H1 (cell line): ENCODE results near the gene DGCR6L. TPM values are rescaled to one million over a fixed set of nuclear protein-coding genes. Genes with fewer than 3 reads are reported as not detected.

Source experiments
- CTCF ChIA-PET: fragments of 300-600 bp; sonication (Branson Sonifier 250); formaldehyde crosslinking; loops from one replicate; lab custom pipeline; 2021; ENCODE audit not compliant: partially characterized antibody; lab: Charles Lee
- POLR2A ChIA-PET: fragments of 300-600 bp; sonication (Branson Sonifier 250); formaldehyde crosslinking; loops from one replicate; lab custom pipeline; 2021; ENCODE audit warnings: inconsistent platforms; ENCODE audit not compliant: partially characterized antibody; lab: Charles Lee
- DNase-seq, 2 experiments: peaks; one replicate each; pipeline versions ENCODE4 v3.0.0 to v3.0.0-alpha.2; 2010 to 2022; ENCODE audit warnings: low spot score in 2 of 2, low read depth in 1 of 2, mixed read lengths in 1 of 2
- FAIRE-seq: peaks from 2 replicates; lab custom pipeline; 2011; peaks lifted over from hg19 to GRCh38; lab: Jason Lieb, UNC
- H2AFZ ChIP-seq: 2 replicates; pipeline ENCODE4 v1.8.1; 2012; ENCODE audit warnings: low read length, inconsistent platforms
- H2AK5ac ChIP-seq: 2 replicates; pipeline ENCODE4 v1.6.1; 2013; ENCODE audit warnings: low read depth, low read length
- H2BK120ac ChIP-seq: replicated peaks from 2 replicates; pipeline ENCODE3; 2013; ENCODE audit warnings: low read depth, low read length, inconsistent platforms
- H2BK12ac ChIP-seq: 2 replicates; pipeline ENCODE4 v1.6.1; 2013; ENCODE audit warnings: low read depth, low read length
- H2BK15ac ChIP-seq: 2 replicates; pipeline ENCODE4 v1.6.1; 2013; ENCODE audit warnings: low read length
- H2BK20ac ChIP-seq: 2 replicates; pipeline ENCODE4 v1.6.1; 2013; ENCODE audit warnings: low read length
- H2BK5ac ChIP-seq: 2 replicates; pipeline ENCODE4 v1.6.1; 2013; ENCODE audit warnings: low read depth, low read length
- H3K14ac ChIP-seq: 2 replicates; pipeline ENCODE4 v1.6.1; 2013; ENCODE audit warnings: inconsistent platforms; ENCODE audit not compliant: insufficient read length
- H3K18ac ChIP-seq: 2 replicates; pipeline ENCODE4 v1.6.1; 2013; ENCODE audit warnings: low read length; ENCODE audit errors: extremely low read depth
- H3K23ac ChIP-seq: 2 replicates; pipeline ENCODE4 v1.6.1; 2013; ENCODE audit warnings: inconsistent platforms; ENCODE audit not compliant: insufficient read length
- H3K23me2 ChIP-seq: 2 replicates; pipeline ENCODE4 v1.6.1; 2013; ENCODE audit warnings: low read depth, low read length
- H3K27ac ChIP-seq: 2 replicates; pipeline ENCODE4 v1.6.1; 2011; ENCODE audit warnings: low read depth, low read length, inconsistent platforms
- H3K27me3 ChIP-seq, 4 experiments: replicated peaks in 1 of 4; 1 replicate in 1 of 4; 2 replicates in 3 of 4; pipeline versions ENCODE4 v1.6.1 to v1.8.1; 2011 to 2013; ENCODE audit warnings: low read length in 3 of 4, mild to moderate bottlenecking in 3 of 4, inconsistent platforms in 2 of 4, mixed read lengths in 2 of 4, moderate library complexity in 1 of 4; ENCODE audit not compliant: control insufficient read depth in 3 of 4, insufficient read depth in 3 of 4; ENCODE audit errors: extremely low read depth in 1 of 4
- H3K36me3 ChIP-seq, 4 experiments: 2 replicates each; pipeline versions ENCODE4 v1.6.1 to v1.8.1; 2011 to 2013; ENCODE audit warnings: mild to moderate bottlenecking in 4 of 4, low read length in 3 of 4, moderate library complexity in 2 of 4, control low read depth in 1 of 4, inconsistent platforms in 1 of 4; ENCODE audit not compliant: insufficient read depth in 4 of 4, control insufficient read depth in 2 of 4
- H3K4ac ChIP-seq: replicated peaks from 2 replicates; pipeline ENCODE3; 2013; ENCODE audit warnings: low read length, low read depth, mixed read lengths, inconsistent platforms; ENCODE audit not compliant: insufficient read length
- H3K4me1 ChIP-seq, 4 experiments: replicated peaks in 1 of 4; 1 replicate in 1 of 4; 2 replicates in 3 of 4; pipeline versions ENCODE4 v1.6.1 to v1.8.1; 2011 to 2013; ENCODE audit warnings: low read length in 3 of 4, inconsistent platforms in 2 of 4, mixed read lengths in 1 of 4; ENCODE audit not compliant: insufficient read depth in 4 of 4, control insufficient read depth in 3 of 4
- H3K4me2 ChIP-seq, 2 experiments: 2 replicates each; pipeline versions ENCODE4 v1.6.1 to v1.8.1; 2011 to 2013; ENCODE audit warnings: low read depth in 2 of 2, low read length in 2 of 2, control low read depth in 1 of 2, inconsistent platforms in 1 of 2, mild to moderate bottlenecking in 1 of 2; ENCODE audit not compliant: insufficient read depth in 1 of 2
- H3K4me3 ChIP-seq, 4 experiments: fragments of 200-600, 300-600 bp in 1 of 4; sonication (generic), shearing (Covaris generic), sonication (Bioruptor Twin) in 1 of 4; 2 replicates each; pipeline versions ENCODE4 v1.5.1 to v1.8.1; 2011 to 2016; ENCODE audit warnings: low read length in 4 of 4, low read depth in 3 of 4, control low read depth in 2 of 4, inconsistent platforms in 2 of 4, mild to moderate bottlenecking in 2 of 4, mixed read lengths in 1 of 4, moderate library complexity in 1 of 4; ENCODE audit not compliant: insufficient read depth in 2 of 4; ENCODE audit errors: extremely low read depth in 1 of 4
- H3K56ac ChIP-seq: replicated peaks from 2 replicates; pipeline ENCODE3; 2013; ENCODE audit warnings: low read depth, mild to moderate bottlenecking, mixed read lengths, low read length, inconsistent platforms; ENCODE audit not compliant: insufficient read length
- H3K79me1 ChIP-seq: 2 replicates; pipeline ENCODE4 v1.6.1; 2013; ENCODE audit warnings: low read depth, low read length, control low read depth
- H3K79me2 ChIP-seq, 2 experiments: 2 replicates each; pipeline versions ENCODE4 v1.6.1 to v1.8.1; 2012 to 2013; ENCODE audit warnings: low read length in 2 of 2, mild to moderate bottlenecking in 2 of 2, inconsistent platforms in 1 of 2; ENCODE audit not compliant: insufficient read depth in 2 of 2, control insufficient read depth in 1 of 2
- H3K9ac ChIP-seq, 4 experiments: replicated peaks in 1 of 4; 1 replicate in 1 of 4; 2 replicates in 3 of 4; pipeline versions ENCODE4 v1.6.1 to v1.8.1; 2011 to 2013; ENCODE audit warnings: low read depth in 3 of 4, low read length in 3 of 4, control low read depth in 2 of 4, mild to moderate bottlenecking in 2 of 4, moderate library complexity in 2 of 4, inconsistent platforms in 1 of 4; ENCODE audit errors: extremely low read depth in 1 of 4
- H3K9me3 ChIP-seq, 2 experiments: 2 replicates each; pipeline versions ENCODE4 v1.6.1 to v1.8.1; 2012 to 2013; ENCODE audit warnings: mild to moderate bottlenecking in 2 of 2, moderate library complexity in 2 of 2, control low read depth in 1 of 2, inconsistent platforms in 1 of 2, low read depth in 1 of 2, low read length in 1 of 2, mixed read lengths in 1 of 2; ENCODE audit not compliant: insufficient read depth in 2 of 2
- H4K20me1 ChIP-seq, 2 experiments: replicated peaks in 1 of 2; 2 replicates each; pipeline versions ENCODE3 to v1.8.1; 2011 to 2013; ENCODE audit warnings: inconsistent platforms in 2 of 2, low read length in 2 of 2, mild to moderate bottlenecking in 1 of 2; ENCODE audit not compliant: insufficient read depth in 2 of 2, control insufficient read depth in 1 of 2
- H4K5ac ChIP-seq: 2 replicates; pipeline ENCODE4 v1.6.1; 2013; ENCODE audit warnings: low read length, low read depth, mixed read lengths, inconsistent platforms; ENCODE audit not compliant: insufficient read length
- H4K8ac ChIP-seq: 2 replicates; pipeline ENCODE4 v1.8.0; 2013; ENCODE audit warnings: mild to moderate bottlenecking, moderate library complexity, low read length, inconsistent platforms; ENCODE audit not compliant: insufficient read depth; ENCODE audit errors: extremely low read depth
- H4K91ac ChIP-seq: replicated peaks from 2 replicates; pipeline ENCODE3; 2013; ENCODE audit warnings: low read length, mixed read lengths, inconsistent platforms; ENCODE audit not compliant: insufficient read length
- ASH2L ChIP-seq: fragments of 200-600, 300-600 bp; sonication (generic); IDR thresholded peaks from one replicate; pipeline ENCODE4 v1.7.1; 2017; ENCODE audit warnings: low read length
- CREB1 ChIP-seq: IDR thresholded peaks from 2 replicates; pipeline ENCODE4 v1.6.1; 2012; ENCODE audit warnings: inconsistent platforms
- HDAC2 ChIP-seq, 2 experiments: fragments of 300-600 bp in 1 of 2; sonication (generic) in 1 of 2; IDR thresholded peaks; 2 replicates each; pipeline ENCODE4 v1.6.1; 2011 to 2012; ENCODE audit warnings: low read depth in 2 of 2, low read length in 2 of 2, mild to moderate bottlenecking in 2 of 2, moderate library complexity in 2 of 2, borderline replicate concordance in 1 of 2, inconsistent platforms in 1 of 2
- HDAC6 ChIP-seq: IDR thresholded peaks from one replicate; pipeline ENCODE4 v1.7.1; 2012; ENCODE audit warnings: low read depth, mild to moderate bottlenecking, inconsistent platforms, low read length, moderate library complexity
- JUN ChIP-seq: IDR thresholded peaks from 2 replicates; pipeline ENCODE4 v1.6.1; 2011; ENCODE audit warnings: low read depth, mild to moderate bottlenecking, improper control_type of control experiment, low read length
- POLR2AphosphoS5 ChIP-seq: IDR thresholded peaks from 2 replicates; pipeline ENCODE4 v1.6.1; 2011; ENCODE audit warnings: low read depth, low read length
- RNF2 ChIP-seq: fragments of 200-900, 300-1000 bp; sonication (generic); IDR thresholded peaks from 2 replicates; pipeline ENCODE4 v1.7.1; 2016; ENCODE audit warnings: borderline replicate concordance, low read depth, mild to moderate bottlenecking, antibody characterized with exemption, low read length; ENCODE audit not compliant: poor library complexity, severe bottlenecking; ENCODE audit errors: missing control alignments
- SIN3A ChIP-seq, 2 experiments: IDR thresholded peaks in 1 of 2; conservative IDR thresholded peaks in 1 of 2; 2 replicates each; pipeline ENCODE4 v1.6.1; 2011 to 2012; ENCODE audit warnings: low read length in 2 of 2, improper control_type of control experiment in 1 of 2, low read depth in 1 of 2, mild to moderate bottlenecking in 1 of 2
- SP2 ChIP-seq: IDR thresholded peaks from 2 replicates; pipeline ENCODE4 v1.6.1; 2012; ENCODE audit warnings: mild to moderate bottlenecking, low read length, inconsistent platforms
- SP4 ChIP-seq: IDR thresholded peaks from 2 replicates; pipeline ENCODE4 v1.6.1; 2012; ENCODE audit warnings: low read length, inconsistent platforms
- WGBS, 2 experiments: shearing (Covaris generic) in 1 of 2; methylation state at CpG; one replicate each; pipeline versions ENCODE4 v1.1.6 to v1.1.7; 2013 to 2015; ENCODE audit warnings: low lambda C conversion rate in 2 of 2, mixed read lengths in 2 of 2, inconsistent platforms in 1 of 2, low coverage in 1 of 2, missing lambda C conversion rate in 1 of 2; ENCODE audit not compliant: insufficient replicate concordance in 2 of 2, insufficient coverage in 1 of 2, insufficient read length in 1 of 2; ENCODE audit errors: extremely low coverage in 1 of 2, missing lambda C conversion rate in 1 of 2; 5-methylcytosine and 5-hydroxymethylcytosine counted together
- polyA plus RNA-seq, 7 experiments: library from polyadenylated mRNA; depleted of rRNA in 3 of 7; stranded (reverse) in 5 of 7; unstranded in 2 of 7; fragments of >200 nt in 5 of 7; fragments of 200-250 nt in 2 of 7; gene quantifications; 1 replicate in 5 of 7; 2 replicates in 1 of 7; 4 replicates in 1 of 7; pipeline versions ENCODE4 v1.2.1 to v1.2.3, GENCODE V29; 2011 to 2013; ENCODE audit warnings: missing spikeins in 2 of 7, mixed read lengths in 2 of 7
- total RNA-seq: library from RNA; stranded (reverse); fragmentation: NEBNext Ultra II Directional; extraction: Animal tissue kit (Norgen Biotek cat#: 25700); gene quantifications from 2 replicates; pipeline ENCODE4 v1.2.1, GENCODE V29; 2021
- TF ChIP-seq, protein P1 (sequence below): IDR thresholded peaks from 2 replicates; pipeline ENCODE4 v1.6.1; 2012; ENCODE audit warnings: low read length, inconsistent platforms

DGCR6L gene
- total and polyA plus RNA-seq, 2 of the 8 experiments (the other 6 are each of a cell fraction or from before 2014, with no cell fraction given) = 43.6 to 72.6 TPM

DNA sequence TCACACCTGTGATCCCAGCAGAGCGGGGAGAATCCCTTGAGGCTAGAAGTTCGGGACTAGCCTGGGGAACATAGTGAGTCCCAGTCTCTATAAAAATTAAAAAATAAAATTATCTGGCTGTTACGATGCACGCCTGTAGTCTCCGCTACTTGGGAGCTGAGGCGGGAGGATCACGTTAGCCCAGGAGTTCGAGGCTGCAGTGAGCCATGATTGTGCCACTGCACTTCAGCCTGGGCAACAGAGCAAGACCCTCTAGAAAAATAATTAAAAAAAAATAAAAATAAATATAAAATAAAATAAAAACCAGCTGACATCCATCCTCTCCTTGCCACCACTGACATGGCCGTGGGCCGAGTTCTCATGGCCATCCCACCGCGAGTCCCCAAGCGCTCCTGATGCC is 44.0 kb downstream of the DGCR6L start:
- 93% methylated on average over 13 of the region's 13 CpGs; no CpG with 5 or more reads in 1 of the 2 experiments for WGBS, 2 experiments
- H2BK12ac ChIP-seq = no peak overlapping the region
- no peaks in the 10 kb centered on the region for H4K20me1 ChIP-seq
- no peak overlapping the region for H2BK5ac ChIP-seq
- no peaks in the 10 kb centered on the region for H3K23me2 ChIP-seq
- CTCF ChIA-PET = interaction anchor here (0.8 to 1.6 kb wide), 3 partner anchors 41 to 119 kb away, joined by 3 to 7 read pairs (median 4); no protein-coding TSS in a partner anchor
- no peak overlapping the region for H2BK20ac ChIP-seq
- H4K8ac ChIP-seq = no peak overlapping the region
- H3K18ac ChIP-seq = no peak overlapping the region
- no peak overlapping the region for H2AK5ac ChIP-seq
- H4K5ac ChIP-seq = no peak overlapping the region
- no peak overlapping the region for H3K9ac ChIP-seq
- no peak overlapping the region for H3K4ac ChIP-seq
- H3K4me3 ChIP-seq = no peak overlapping the region
- POLR2A ChIA-PET = interaction anchor here (1.2 kb wide), 1 partner anchor 159 kb away, joined by 3 read pairs; the partner anchor contains the start of gene TRMT2A
- H2AFZ ChIP-seq = no peak overlapping the region
- no peak overlapping the region for H3K23ac ChIP-seq
- no peak overlapping the region for H4K91ac ChIP-seq
- DNase-seq (no peak), FAIRE-seq (no peak)
- H2BK15ac ChIP-seq = no peak overlapping the region
- no peaks in the 10 kb centered on the region; a peak in 1 of 7 replicates for H3K27me3 ChIP-seq
- H3K79me2 ChIP-seq = no peaks in the 10 kb centered on the region
- H3K14ac ChIP-seq = no peak overlapping the region
- no peak overlapping the region for H3K27ac ChIP-seq
- H3K9me3 ChIP-seq = no peaks in the 10 kb centered on the region
- H2BK120ac ChIP-seq = no peak overlapping the region
- no peak overlapping the region for H3K4me2 ChIP-seq
- no peaks in the 10 kb centered on the region for H3K36me3 ChIP-seq
- H3K79me1 ChIP-seq = no peaks in the 10 kb centered on the region
- H3K4me1 ChIP-seq = no peaks in the 10 kb centered on the region
- no peak overlapping the region for H3K56ac ChIP-seq
- TF ChIP-seq CREB1 (no peak), HDAC6 (no peak), ASH2L (no peak), POLR2AphosphoS5 (no peak), JUN (no peak), SIN3A (conservative IDR thresholded peaks at IDR 0.05 in 1 of 2, IDR thresholded peaks at IDR 0.05 in 1 of 2; ENCODE audit: low read depth in 1 of 2, low read length in 2 of 2) (no peak), SP4 (no peak), SP2 (no peak), RNF2 (no peak), HDAC2 (IDR thresholded peaks at IDR 0.05; ENCODE audit: borderline replicate concordance in 1 of 2, low read depth in 2 of 2, low read length in 2 of 2) (no peak)
- TF ChIP-seq, protein P1, sequence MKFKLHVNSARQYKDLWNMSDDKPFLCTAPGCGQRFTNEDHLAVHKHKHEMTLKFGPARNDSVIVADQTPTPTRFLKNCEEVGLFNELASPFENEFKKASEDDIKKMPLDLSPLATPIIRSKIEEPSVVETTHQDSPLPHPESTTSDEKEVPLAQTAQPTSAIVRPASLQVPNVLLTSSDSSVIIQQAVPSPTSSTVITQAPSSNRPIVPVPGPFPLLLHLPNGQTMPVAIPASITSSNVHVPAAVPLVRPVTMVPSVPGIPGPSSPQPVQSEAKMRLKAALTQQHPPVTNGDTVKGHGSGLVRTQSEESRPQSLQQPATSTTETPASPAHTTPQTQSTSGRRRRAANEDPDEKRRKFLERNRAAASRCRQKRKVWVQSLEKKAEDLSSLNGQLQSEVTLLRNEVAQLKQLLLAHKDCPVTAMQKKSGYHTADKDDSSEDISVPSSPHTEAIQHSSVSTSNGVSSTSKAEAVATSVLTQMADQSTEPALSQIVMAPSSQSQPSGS = no peak
